ENCODE results near the gene EFCAB12. TPM values are rescaled to one million over a fixed set of nuclear protein-coding genes. Genes with fewer than 3 reads are reported as not detected.

Gene EFCAB12
- total and polyA plus RNA-seq, 2 donors (not counting 3 experiments of a cell fraction or from before 2014, with no cell fraction given) = 0.15 to 0.49 TPM

DNA sequence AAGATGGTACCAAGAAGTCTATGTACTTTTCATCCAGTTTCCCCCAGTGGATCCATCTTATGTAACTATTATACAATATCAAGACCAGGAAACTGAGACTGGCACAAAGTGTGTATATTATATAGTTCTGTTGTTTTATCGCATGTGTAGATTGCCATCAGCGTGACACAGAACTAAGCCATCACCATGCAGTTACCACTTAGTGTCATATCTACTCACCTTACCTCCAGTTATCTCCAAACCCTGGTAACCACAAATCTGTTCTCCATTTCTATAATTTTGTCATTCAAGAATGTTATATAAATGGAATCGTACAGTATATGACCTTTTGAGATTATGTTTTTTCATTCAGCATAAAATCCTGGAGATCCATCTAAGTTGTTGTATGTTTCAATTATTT lies 34.7 kb upstream of the EFCAB12 start:
- H2AFZ ChIP-seq (ENCODE audit: low read depth, low read length) = no peak overlapping the region
- ChIA-PET POLR2A (no interaction called here), CTCF (no interaction called here)
- no TSS peak for BruUV-seq (replicated peaks)
- no peak overlapping the region for H3K4me2 ChIP-seq (ENCODE audit: insufficient read depth, low read length)
- H3K9me1 ChIP-seq (replicated peaks; ENCODE audit: control insufficient read depth, extremely low read depth, insufficient read depth, low read length) = no peaks in the 10 kb centered on the region
- H3K79me2 ChIP-seq (ENCODE audit: control insufficient read depth, insufficient read depth, low read length) = no peaks in the 10 kb centered on the region
- dilution Hi-C loops (cut with MboI; ENCODE audit: extremely low pct_ligation_motif_present, low sequenced_read_pairs) (no loop called here), intact Hi-C loops (cut with micrococcal nuclease) (no loop called here)
- no peak overlapping the region for H3K4me3 ChIP-seq (replicated peaks in 1 of 3; ENCODE audit: insufficient read depth in 1 of 3, low read depth in 1 of 3, low read length in 3 of 3)
- FAIRE-seq (no peak), DNase-seq (ENCODE audit: low read depth, low spot score) (no peak)
- no peaks in the 10 kb centered on the region for H3K27me3 ChIP-seq (ENCODE audit: control insufficient read depth in 2 of 2, insufficient read depth in 2 of 2, low read length in 2 of 2)
- no peaks in the 10 kb centered on the region for H4K20me1 ChIP-seq (replicated peaks; ENCODE audit: control insufficient read depth, extremely low read depth, insufficient read depth, low read length)
- no peak overlapping the region for H3K27ac ChIP-seq (ENCODE audit: insufficient read depth, low read depth, low read length)
- peaks cover 0 to 7% of the 10 kb centered on the region in 2 experiments for H3K36me3 ChIP-seq (ENCODE audit: control insufficient read depth in 2 of 2, extremely low read depth in 1 of 2, insufficient read depth in 2 of 2, low read length in 2 of 2)
- no peak overlapping the region for H3K9ac ChIP-seq (replicated peaks; ENCODE audit: extremely low read depth, insufficient read depth, low read length)
- H3K4me1 ChIP-seq (ENCODE audit: control insufficient read depth, extremely low read depth, insufficient read depth, low read length) = no peaks in the 10 kb centered on the region
- TF ChIP-seq, protein P1, sequence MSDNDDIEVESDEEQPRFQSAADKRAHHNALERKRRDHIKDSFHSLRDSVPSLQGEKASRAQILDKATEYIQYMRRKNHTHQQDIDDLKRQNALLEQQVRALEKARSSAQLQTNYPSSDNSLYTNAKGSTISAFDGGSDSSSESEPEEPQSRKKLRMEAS (IDR thresholded peaks at IDR 0.05; ENCODE audit: insufficient read depth, insufficient read length) = no peak
- TF ChIP-seq MYC (IDR thresholded peaks at IDR 0.05; ENCODE audit: low read depth, low read length) = no peak
- TF ChIP-seq GATA2 (IDR thresholded peaks at IDR 0.05; ENCODE audit: insufficient read depth, insufficient read length, low read depth, low read length) = no peak
- no peak for TF ChIP-seq POLR2A (IDR thresholded peaks at IDR 0.05; ENCODE audit: low read depth, low read length)
- TF ChIP-seq EZH2 (IDR thresholded peaks at IDR 0.05; ENCODE audit: borderline replicate concordance, low read depth, low read length, severe bottlenecking) = no peak
- TF ChIP-seq JUN (IDR thresholded peaks at IDR 0.05; ENCODE audit: borderline replicate concordance, insufficient read depth, insufficient read length, low read depth) = no peak
- no peak for TF ChIP-seq POLR2AphosphoS5 (IDR thresholded peaks at IDR 0.05; ENCODE audit: insufficient read depth, low read depth, low read length)
- no peak for TF ChIP-seq FOS (IDR thresholded peaks at IDR 0.05; ENCODE audit: borderline replicate concordance, insufficient read depth, low read length)
- TF ChIP-seq, protein P2, sequence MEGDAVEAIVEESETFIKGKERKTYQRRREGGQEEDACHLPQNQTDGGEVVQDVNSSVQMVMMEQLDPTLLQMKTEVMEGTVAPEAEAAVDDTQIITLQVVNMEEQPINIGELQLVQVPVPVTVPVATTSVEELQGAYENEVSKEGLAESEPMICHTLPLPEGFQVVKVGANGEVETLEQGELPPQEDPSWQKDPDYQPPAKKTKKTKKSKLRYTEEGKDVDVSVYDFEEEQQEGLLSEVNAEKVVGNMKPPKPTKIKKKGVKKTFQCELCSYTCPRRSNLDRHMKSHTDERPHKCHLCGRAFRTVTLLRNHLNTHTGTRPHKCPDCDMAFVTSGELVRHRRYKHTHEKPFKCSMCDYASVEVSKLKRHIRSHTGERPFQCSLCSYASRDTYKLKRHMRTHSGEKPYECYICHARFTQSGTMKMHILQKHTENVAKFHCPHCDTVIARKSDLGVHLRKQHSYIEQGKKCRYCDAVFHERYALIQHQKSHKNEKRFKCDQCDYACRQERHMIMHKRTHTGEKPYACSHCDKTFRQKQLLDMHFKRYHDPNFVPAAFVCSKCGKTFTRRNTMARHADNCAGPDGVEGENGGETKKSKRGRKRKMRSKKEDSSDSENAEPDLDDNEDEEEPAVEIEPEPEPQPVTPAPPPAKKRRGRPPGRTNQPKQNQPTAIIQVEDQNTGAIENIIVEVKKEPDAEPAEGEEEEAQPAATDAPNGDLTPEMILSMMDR (IDR thresholded peaks at IDR 0.05; ENCODE audit: extremely low read depth in 1 of 2, insufficient read depth in 1 of 2, low read depth in 1 of 2, low read length in 2 of 2) = no peak
- H3K9me3 ChIP-seq (replicated peaks; ENCODE audit: control insufficient read depth, insufficient read depth, low read length) = no peaks in the 10 kb centered on the region

All from endothelial cell of umbilical vein (primary cell).